Measurements from ENCODE around the gene KIAA0930.

The KIAA0930 gene

DNA sequence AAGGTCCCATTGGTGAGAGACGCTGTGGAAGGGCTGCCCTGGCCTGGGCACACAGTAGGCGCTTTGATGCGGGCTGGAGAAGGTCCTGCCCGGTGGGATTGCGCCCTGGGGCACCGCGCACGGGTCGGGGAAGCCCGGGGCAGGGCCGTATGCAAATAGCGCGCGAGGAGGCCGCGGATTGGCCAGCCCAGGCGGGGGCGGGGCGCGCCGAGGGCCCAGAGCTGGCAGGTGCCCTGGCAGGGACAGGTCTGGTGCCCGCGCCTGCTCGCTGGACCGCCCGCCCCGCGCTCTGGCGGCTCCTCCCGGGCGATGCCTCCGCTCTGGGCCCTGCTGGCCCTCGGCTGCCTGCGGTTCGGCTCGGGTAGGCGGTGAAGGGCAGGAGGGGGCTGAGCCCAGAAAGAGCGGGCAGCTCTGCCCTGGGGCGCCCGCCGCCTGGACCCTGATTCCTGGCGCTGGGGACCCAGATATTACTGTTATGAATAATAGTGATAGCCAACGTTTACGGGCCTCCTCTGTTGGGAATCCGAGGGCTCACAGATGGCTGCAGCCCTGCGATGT, 44.1 kb upstream of the KIAA0930 start, which contains the start of gene UPK3A:
Gene UPK3A (plus strand): TSS at position 245 of the 558 bp plus-strand sequence. CDS start 65 bp downstream, at position 310.
- no peaks in the 10 kb centered on the region for H3K9me2 ChIP-seq (replicated peaks; ENCODE audit: insufficient read depth, low read length)
- H3K4me3 ChIP-seq (ENCODE audit: insufficient read depth, low read length, poor library complexity, severe bottlenecking) = no peak within 1 kb of the TSS
- TF ChIP-seq EZH2phosphoT487 (conservative IDR thresholded peaks at IDR 0.05; ENCODE audit: low read length) = no peak
- TF ChIP-seq, protein P1, sequence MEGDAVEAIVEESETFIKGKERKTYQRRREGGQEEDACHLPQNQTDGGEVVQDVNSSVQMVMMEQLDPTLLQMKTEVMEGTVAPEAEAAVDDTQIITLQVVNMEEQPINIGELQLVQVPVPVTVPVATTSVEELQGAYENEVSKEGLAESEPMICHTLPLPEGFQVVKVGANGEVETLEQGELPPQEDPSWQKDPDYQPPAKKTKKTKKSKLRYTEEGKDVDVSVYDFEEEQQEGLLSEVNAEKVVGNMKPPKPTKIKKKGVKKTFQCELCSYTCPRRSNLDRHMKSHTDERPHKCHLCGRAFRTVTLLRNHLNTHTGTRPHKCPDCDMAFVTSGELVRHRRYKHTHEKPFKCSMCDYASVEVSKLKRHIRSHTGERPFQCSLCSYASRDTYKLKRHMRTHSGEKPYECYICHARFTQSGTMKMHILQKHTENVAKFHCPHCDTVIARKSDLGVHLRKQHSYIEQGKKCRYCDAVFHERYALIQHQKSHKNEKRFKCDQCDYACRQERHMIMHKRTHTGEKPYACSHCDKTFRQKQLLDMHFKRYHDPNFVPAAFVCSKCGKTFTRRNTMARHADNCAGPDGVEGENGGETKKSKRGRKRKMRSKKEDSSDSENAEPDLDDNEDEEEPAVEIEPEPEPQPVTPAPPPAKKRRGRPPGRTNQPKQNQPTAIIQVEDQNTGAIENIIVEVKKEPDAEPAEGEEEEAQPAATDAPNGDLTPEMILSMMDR (IDR thresholded peaks at IDR 0.05; ENCODE audit: insufficient read depth, low read length, poor library complexity, severe bottlenecking) = no peak
- no peak within 1 kb of the TSS for H3K9ac ChIP-seq (ENCODE audit: low read length)
- no peaks in the 10 kb centered on the region for H3K36me3 ChIP-seq (ENCODE audit: low read length)
- H2AFZ ChIP-seq (ENCODE audit: low read depth, low read length, severe bottlenecking) = no peak within 1 kb of the TSS
- H3K9me3 ChIP-seq (ENCODE audit: insufficient read depth, low read length) = no peaks in the 10 kb centered on the region
- H3K4me2 ChIP-seq (ENCODE audit: low read depth, low read length, poor library complexity, severe bottlenecking) = no peak within 1 kb of the TSS
- H3K79me2 ChIP-seq (ENCODE audit: insufficient read depth, low read length) = no peaks in the 10 kb centered on the region
- H3K27me3 ChIP-seq (ENCODE audit: low read length) = no peaks in the 10 kb centered on the region
- H3F3A ChIP-seq (ENCODE audit: insufficient read depth) = no peaks in the 10 kb centered on the region
- no peaks in the 10 kb centered on the region for H4K20me1 ChIP-seq (ENCODE audit: low read depth, low read length)
- H3K27ac ChIP-seq (ENCODE audit: low read depth, low read length) = no peak within 1 kb of the TSS

DNA sequence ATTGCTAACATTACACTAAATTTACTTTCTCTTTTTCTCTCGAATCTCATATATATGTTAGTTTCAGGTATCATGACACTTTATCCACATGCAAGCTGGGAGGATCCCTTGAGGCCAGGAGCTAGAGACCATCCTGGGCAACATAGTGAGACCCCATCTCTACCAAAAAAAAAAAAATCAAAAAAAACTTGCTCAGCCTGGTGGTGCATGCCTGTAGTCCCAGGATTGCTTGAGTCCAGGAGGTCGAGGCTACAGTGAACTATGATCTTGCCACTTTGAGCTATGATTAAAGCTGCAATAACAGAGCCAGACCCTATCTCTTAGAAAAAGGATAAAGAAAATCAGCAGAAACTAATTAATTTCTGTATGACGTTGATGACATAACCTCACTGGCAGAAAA, 40.3 kb upstream of the KIAA0930 start:
- Histone ChIP-seq H3K4me2 (ENCODE audit: low read depth, low read length, poor library complexity, severe bottlenecking) (no peak overlapping the region), H4K20me1 (ENCODE audit: low read depth, low read length) (no peaks in the 10 kb centered on the region)
- TF ChIP-seq, protein P1 (IDR thresholded peaks at IDR 0.05; ENCODE audit: insufficient read depth, low read length, poor library complexity, severe bottlenecking) = no peak
- TF ChIP-seq EZH2phosphoT487 (conservative IDR thresholded peaks at IDR 0.05; ENCODE audit: low read length) = no peak

DNA sequence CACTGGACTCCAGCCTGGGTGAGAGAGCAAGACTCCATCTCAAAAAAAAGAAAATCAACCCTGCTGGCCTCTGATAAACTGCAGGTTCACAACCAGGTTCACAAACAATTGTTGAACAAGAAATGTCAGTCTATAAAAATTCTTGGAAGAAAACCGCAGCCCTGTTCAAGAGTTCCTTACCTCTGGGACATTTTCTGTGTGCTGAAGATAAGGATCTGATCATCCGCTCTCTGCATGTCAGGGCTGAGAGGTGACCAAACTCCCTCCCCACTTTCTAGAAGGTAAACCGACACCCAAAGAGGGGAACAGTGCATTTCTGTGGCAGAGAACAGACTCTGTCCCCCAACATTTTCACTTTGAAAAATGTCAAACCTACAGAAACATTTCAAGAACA, 39.9 kb upstream of the KIAA0930 start:
- H3K27ac ChIP-seq (ENCODE audit: low read depth, low read length) = no peak overlapping the region
- H3K4me2 ChIP-seq (ENCODE audit: low read depth, low read length, poor library complexity, severe bottlenecking) = no peak overlapping the region
- H3K36me3 ChIP-seq (ENCODE audit: low read length) = no peaks in the 10 kb centered on the region
- no peak overlapping the region for H2AFZ ChIP-seq (ENCODE audit: low read depth, low read length, severe bottlenecking)
- H4K20me1 ChIP-seq (ENCODE audit: low read depth, low read length) = no peaks in the 10 kb centered on the region
- H3F3A ChIP-seq (ENCODE audit: insufficient read depth) = no peaks in the 10 kb centered on the region
- no peak overlapping the region for H3K4me3 ChIP-seq (ENCODE audit: insufficient read depth, low read length, poor library complexity, severe bottlenecking)
- H3K9me2 ChIP-seq (replicated peaks; ENCODE audit: insufficient read depth, low read length) = no peaks in the 10 kb centered on the region
- H3K27me3 ChIP-seq (ENCODE audit: low read length) = no peaks in the 10 kb centered on the region
- no peaks in the 10 kb centered on the region for H3K79me2 ChIP-seq (ENCODE audit: insufficient read depth, low read length)
- no peaks in the 10 kb centered on the region for H3K9me3 ChIP-seq (ENCODE audit: insufficient read depth, low read length)
- no peak for TF ChIP-seq EZH2phosphoT487 (conservative IDR thresholded peaks at IDR 0.05; ENCODE audit: low read length)
- TF ChIP-seq, protein P1 (IDR thresholded peaks at IDR 0.05; ENCODE audit: insufficient read depth, low read length, poor library complexity, severe bottlenecking) = no peak
- no peak overlapping the region for H3K9ac ChIP-seq (ENCODE audit: low read length)

More for the DNA sequence above, 40.3 kb upstream of the KIAA0930 start:
- Histone ChIP-seq H3K79me2 (ENCODE audit: insufficient read depth, low read length) (no peaks in the 10 kb centered on the region), H3K9me3 (ENCODE audit: insufficient read depth, low read length) (no peaks in the 10 kb centered on the region), H3K27me3 (ENCODE audit: low read length) (no peaks in the 10 kb centered on the region), H3K9me2 (replicated peaks; ENCODE audit: insufficient read depth, low read length) (no peaks in the 10 kb centered on the region), H2AFZ (ENCODE audit: low read depth, low read length, severe bottlenecking) (no peak overlapping the region), H3K36me3 (ENCODE audit: low read length) (no peaks in the 10 kb centered on the region), H3K27ac (ENCODE audit: low read depth, low read length) (no peak overlapping the region), H3K9ac (ENCODE audit: low read length) (no peak overlapping the region), H3K4me3 (ENCODE audit: insufficient read depth, low read length, poor library complexity, severe bottlenecking) (no peak overlapping the region), H3F3A (ENCODE audit: insufficient read depth) (no peaks in the 10 kb centered on the region)
